Transverse colon (tissue), 4 donors: ENCODE data around the gene TJP2. TPM values are rescaled to one million over a fixed set of nuclear protein-coding genes. Genes with fewer than 3 reads are reported as not detected.
A peak's percentile ranks its signal among the peaks of the same experiment; 100 is the strongest.

Experiments
- DNase-seq: peaks from one replicate; pipeline ENCODE4 v3.0.0-alpha.2; 2019
- H3K27ac ChIP-seq, 4 donors: fragments of 200-600 bp; sonication (generic); 2 replicates each; pipeline ENCODE4 v1.5.1; 2016 to 2018; ENCODE audit warnings: inconsistent platforms in 4 of 4
- H3K27me3 ChIP-seq: fragments of 200-600 bp; sonication (generic); 2 replicates; pipeline ENCODE4 v1.5.1; 2017; ENCODE audit warnings: inconsistent platforms
- H3K36me3 ChIP-seq, 4 donors: fragments of 200-600 bp; sonication (generic); 2 replicates each; pipeline ENCODE4 v1.5.1; 2017 to 2019; ENCODE audit warnings: inconsistent platforms in 4 of 4
- H3K4me1 ChIP-seq, 4 donors: fragments of 200-600 bp; sonication (generic); 2 replicates each; pipeline ENCODE4 v1.5.1; 2017 to 2020; ENCODE audit warnings: inconsistent platforms in 4 of 4
- H3K4me3 ChIP-seq, 4 donors: fragments of 200-600 bp; sonication (generic); 1 replicate in 1 of 4; 2 replicates in 3 of 4; pipeline versions ENCODE4 v1.5.1 to v1.6.1; 2017 to 2019; ENCODE audit warnings: inconsistent platforms in 4 of 4
- H3K9me3 ChIP-seq, 2 donors: fragments of 200-600 bp; sonication (generic); 2 replicates each; pipeline ENCODE4 v1.5.1; 2017 to 2019; ENCODE audit warnings: inconsistent platforms in 2 of 2
- EP300 ChIP-seq: sonication (generic); formaldehyde crosslinking; IDR thresholded peaks from one replicate; pipeline ENCODE4 v1.6.1; 2017; ENCODE audit warnings: antibody characterized with exemption, low read depth
- POLR2A ChIP-seq: fragments of 450-650 bp; IDR thresholded peaks from one replicate; pipeline ENCODE4 v1.6.1; 2016; ENCODE audit warnings: antibody characterized with exemption, mild to moderate bottlenecking, moderate library complexity
- POLR2AphosphoS5 ChIP-seq, 3 donors: sonication (generic); formaldehyde crosslinking; IDR thresholded peaks; one replicate each; pipeline ENCODE4 v1.6.1; 2016; ENCODE audit warnings: antibody characterized with exemption in 3 of 3
- WGBS, 2 donors: methylation state at CpG; one replicate each; pipeline ENCODE4 v1.1.5; 2018; ENCODE audit warnings: low coverage in 1 of 2; 5-methylcytosine and 5-hydroxymethylcytosine counted together
- in situ Hi-C, 4 donors: fragments of 200-750 bp; cut with MboI; loops; one replicate each; pipeline versions ENCODE4 v1.15.0 to v1.15.1; 2017; ENCODE audit warnings: low sequenced_read_pairs in 3 of 4, low pct_ligation_motif_present in 1 of 4, low pct_unique_long_range_greater_than_20kb in 1 of 4
- intact Hi-C: fragments of 100-400 bp; cut with DNase I; formaldehyde crosslinking; loops from one replicate; pipeline ENCODE4 v1.15.1; 2023; ENCODE audit warnings: low total_unique reads
- total RNA-seq, 4 donors: library from RNA; depleted of rRNA; stranded (reverse); fragments of >200 nt; gene quantifications; one replicate each; pipeline ENCODE4 v1.1.0, GENCODE V29; 2016
- TF ChIP-seq, protein P1 (sequence below), 5 experiments: fragments of 200-600 bp in 3 of 5; fragments of 450-650 bp in 2 of 5; sonication (generic) in 3 of 5; IDR thresholded peaks; 1 replicate in 2 of 5; 2 replicates in 3 of 5; pipeline ENCODE4 v1.5.1; 2016 to 2017; ENCODE audit warnings: antibody characterized with exemption in 5 of 5, inconsistent platforms in 3 of 5, mild to moderate bottlenecking in 2 of 5, moderate library complexity in 1 of 5

Gene TJP2
- total RNA-seq, 4 donors from 2014 or later: 128 to 282 (median 202) TPM

DNA sequence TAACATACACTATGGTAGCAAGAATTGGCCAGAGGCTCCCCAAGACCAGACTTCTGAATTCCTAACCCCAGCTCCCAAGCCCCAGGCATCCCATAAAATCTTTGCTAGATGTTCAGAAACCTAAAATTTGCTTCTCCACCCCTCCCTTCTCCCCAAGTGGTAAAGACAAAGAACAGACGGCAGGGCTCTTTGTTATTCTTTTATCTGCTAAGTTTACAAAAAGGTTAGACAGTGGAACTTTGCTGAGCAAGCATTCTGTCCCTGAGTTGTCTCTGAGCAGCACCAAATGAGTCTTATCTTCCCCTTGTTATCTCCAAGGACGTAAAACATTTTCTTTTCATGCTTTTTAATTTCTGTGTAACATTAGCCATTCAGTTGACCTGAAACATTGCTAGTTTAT lies 30.2 kb downstream of the TJP2 start:
- peaks cover 0 to 11% (median 6%) of the 10 kb centered on the region in 4 donors for H3K4me1 ChIP-seq
- TF ChIP-seq POLR2A (no peak), EP300 (no peak), POLR2AphosphoS5 (IDR thresholded peaks at IDR 0.05) (no peak)
- TF ChIP-seq, protein P1, sequence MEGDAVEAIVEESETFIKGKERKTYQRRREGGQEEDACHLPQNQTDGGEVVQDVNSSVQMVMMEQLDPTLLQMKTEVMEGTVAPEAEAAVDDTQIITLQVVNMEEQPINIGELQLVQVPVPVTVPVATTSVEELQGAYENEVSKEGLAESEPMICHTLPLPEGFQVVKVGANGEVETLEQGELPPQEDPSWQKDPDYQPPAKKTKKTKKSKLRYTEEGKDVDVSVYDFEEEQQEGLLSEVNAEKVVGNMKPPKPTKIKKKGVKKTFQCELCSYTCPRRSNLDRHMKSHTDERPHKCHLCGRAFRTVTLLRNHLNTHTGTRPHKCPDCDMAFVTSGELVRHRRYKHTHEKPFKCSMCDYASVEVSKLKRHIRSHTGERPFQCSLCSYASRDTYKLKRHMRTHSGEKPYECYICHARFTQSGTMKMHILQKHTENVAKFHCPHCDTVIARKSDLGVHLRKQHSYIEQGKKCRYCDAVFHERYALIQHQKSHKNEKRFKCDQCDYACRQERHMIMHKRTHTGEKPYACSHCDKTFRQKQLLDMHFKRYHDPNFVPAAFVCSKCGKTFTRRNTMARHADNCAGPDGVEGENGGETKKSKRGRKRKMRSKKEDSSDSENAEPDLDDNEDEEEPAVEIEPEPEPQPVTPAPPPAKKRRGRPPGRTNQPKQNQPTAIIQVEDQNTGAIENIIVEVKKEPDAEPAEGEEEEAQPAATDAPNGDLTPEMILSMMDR (IDR thresholded peaks at IDR 0.05): no peak
- H3K27me3 ChIP-seq: no peaks in the 10 kb centered on the region
- 45 to 53% methylated on average over 2 of the region's 2 CpGs for WGBS, 2 donors
- intact Hi-C loops: no loop called here
- H3K9me3 ChIP-seq: no peaks in the 10 kb centered on the region
- no peaks in the 10 kb centered on the region for H3K36me3 ChIP-seq
- no peak overlapping the region for H3K4me3 ChIP-seq
- DNase-seq: no peak
- in situ Hi-C loops: no loop called here
- H3K27ac ChIP-seq: peak overlapping the region in 1 of 4 donors; percentile 1

DNA sequence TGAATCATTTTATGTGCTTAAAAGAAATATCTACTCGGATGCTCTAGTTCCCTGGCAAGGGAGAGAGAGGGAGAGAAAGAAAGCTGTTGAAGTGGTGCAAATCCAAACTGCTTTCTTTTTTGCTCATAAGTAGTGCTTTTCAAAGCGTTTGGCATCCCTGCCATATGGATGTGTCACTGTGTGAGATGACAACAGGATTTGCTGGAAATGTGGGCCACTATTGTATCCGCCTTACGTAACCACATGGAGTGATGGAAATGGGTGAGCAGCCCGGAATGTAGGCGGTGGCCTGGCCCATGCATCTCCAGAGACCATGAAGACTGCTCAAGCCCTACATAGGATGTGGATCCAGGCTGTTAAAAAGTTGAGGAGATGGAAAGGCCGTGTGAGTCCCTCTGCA lies 30.8 kb downstream of the TJP2 start:
- no peak overlapping the region for H3K4me3 ChIP-seq
- in situ Hi-C loops: no loop called here
- no peaks in the 10 kb centered on the region for H3K36me3 ChIP-seq
- no peak for DNase-seq
- H3K27ac ChIP-seq: peak overlapping the region in 1 of 4 donors; percentile 1
- peaks cover 0 to 8% (median 6%) of the 10 kb centered on the region in 4 donors for H3K4me1 ChIP-seq
- intact Hi-C loops: no loop called here
- H3K27me3 ChIP-seq: no peaks in the 10 kb centered on the region
- H3K9me3 ChIP-seq: no peaks in the 10 kb centered on the region
- TF ChIP-seq POLR2AphosphoS5 (IDR thresholded peaks at IDR 0.05): no peak
- TF ChIP-seq POLR2A: no peak
- no peak for TF ChIP-seq EP300
- TF ChIP-seq, protein P1 (IDR thresholded peaks at IDR 0.05): no peak
- WGBS, 2 donors: 67 to 71% methylated on average over 1 to 7 of the region's 7 CpGs

DNA sequence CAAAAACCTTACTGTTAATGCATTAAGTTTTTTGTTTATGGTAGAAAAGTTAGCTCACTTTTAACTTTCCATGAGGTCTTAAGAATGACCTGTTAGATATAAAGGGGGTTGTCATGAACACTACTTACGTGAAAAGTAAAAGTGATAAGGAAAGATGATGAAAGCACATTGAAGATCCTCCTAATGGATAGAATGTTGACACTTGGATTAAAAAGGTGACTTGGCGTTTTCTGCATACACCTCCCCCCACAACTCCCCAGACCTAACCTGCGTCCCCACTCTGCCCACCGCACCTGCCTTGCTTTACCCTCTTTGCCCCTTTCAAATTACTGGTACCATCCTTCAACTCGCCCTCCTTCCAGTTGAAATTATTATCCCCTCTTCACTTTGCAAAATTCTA lies 32.0 kb downstream of the TJP2 start:
- H3K27ac ChIP-seq: no peak overlapping the region
- WGBS, 2 donors: 94 to 95% methylated on average over 5 of the region's 5 CpGs

DNA sequence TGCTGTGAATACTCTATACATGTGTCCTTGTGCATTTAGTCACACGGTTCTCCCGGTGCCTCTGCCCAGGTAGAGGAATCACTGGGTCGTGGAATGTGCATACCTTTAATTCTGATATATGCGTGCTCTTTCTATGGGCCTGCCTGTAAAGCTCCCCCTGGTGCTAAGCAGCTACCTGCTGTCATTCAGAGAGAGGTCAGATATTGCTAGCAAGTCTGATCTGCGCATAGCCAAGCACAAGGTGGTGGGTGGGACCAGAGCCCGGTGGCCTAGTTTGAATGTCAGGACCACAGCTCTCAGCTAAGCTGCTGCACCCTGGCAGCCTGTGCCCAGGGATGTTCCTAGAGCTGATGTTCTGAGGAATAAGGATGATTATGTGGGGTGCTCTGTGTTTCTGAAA lies 33.4 kb downstream of the TJP2 start:
- 82% methylated on average over 6 of the region's 6 CpGs; no CpG with 5 or more reads in 1 of the 2 donors for WGBS, 2 donors
- in situ Hi-C loops: no loop called here

More for the DNA sequence above, 32.0 kb downstream of the TJP2 start:
- in situ Hi-C loops (no loop called here), intact Hi-C loops (no loop called here)
- Histone ChIP-seq H3K4me1 (peaks cover 0 to 8% (median 6%) of the 10 kb centered on the region in 4 donors), H3K9me3 (no peaks in the 10 kb centered on the region), H3K36me3 (no peaks in the 10 kb centered on the region), H3K4me3 (no peak overlapping the region), H3K27me3 (no peaks in the 10 kb centered on the region)
- TF ChIP-seq, protein P1 (IDR thresholded peaks at IDR 0.05): no peak
- DNase-seq: no peak

More for the DNA sequence above, 33.4 kb downstream of the TJP2 start:
- peaks cover 0 to 8% (median 6%) of the 10 kb centered on the region in 4 donors for H3K4me1 ChIP-seq
- no peak for DNase-seq
- TF ChIP-seq EP300 (no peak), POLR2AphosphoS5 (IDR thresholded peaks at IDR 0.05) (no peak), POLR2A (no peak)
- TF ChIP-seq, protein P1 (IDR thresholded peaks at IDR 0.05): no peak
- no peaks in the 10 kb centered on the region for H3K36me3 ChIP-seq
- no peak overlapping the region for H3K27ac ChIP-seq
- H3K4me3 ChIP-seq: no peak overlapping the region
- intact Hi-C loops: no loop called here
- no peaks in the 10 kb centered on the region for H3K27me3 ChIP-seq
- no peaks in the 10 kb centered on the region for H3K9me3 ChIP-seq
